ENCODE measurements around the gene STH. TPM values are rescaled to one million over a fixed set of nuclear protein-coding genes. Genes with fewer than 3 reads are reported as not detected.
"Not testable (repeated sequence)": the region's sequence is repeated elsewhere in the genome, so short reads cannot be mapped to it uniquely, and the experiment has no call there.

STH gene
- total and polyA plus RNA-seq, 8 donors, result not detected

GRCh38 chr17:46020998-46021397, 21.9 kb downstream of the STH start:
- TF ChIP-seq CTCF (IDR thresholded peaks at IDR 0.05) (no peak), POLR2A (IDR thresholded peaks at IDR 0.05) (no peak), POLR2AphosphoS5 (IDR thresholded peaks at IDR 0.05) (no peak), EP300 (IDR thresholded peaks at IDR 0.05) (no peak)
- H3K27me3 ChIP-seq, result no peaks in the 10 kb centered on the region
- no peaks in the 10 kb centered on the region for H3K4me1 ChIP-seq
- intact Hi-C loops (cut with DNase I; ENCODE audit: low total_unique reads), result no loop called here
- H3K36me3 ChIP-seq, result peaks cover 0 to 36% (median 25%) of the 10 kb centered on the region in 4 donors
- DNase-seq, result no peak
- no peaks in the 10 kb centered on the region for H3K9me3 ChIP-seq
- WGBS, 5 donors, result 89 to 95% (median 90%) methylated on average over 6 to 12 of the region's 12 CpGs
- H3K27ac ChIP-seq, result no peak overlapping the region
- H3K4me3 ChIP-seq, result no peak overlapping the region

- peaks cover 0 to 13% (median 6%) of the 10 kb centered on the region in 4 donors for H3K4me1 ChIP-seq
- peaks cover 3 to 60% (median 47%) of the 10 kb centered on the region in 4 donors for H3K36me3 ChIP-seq
- H3K4me3 ChIP-seq; DNase-seq; H3K27ac ChIP-seq; H3K9me3 ChIP-seq; H3K27me3 ChIP-seq; intact Hi-C loops (cut with DNase I; ENCODE audit: low total_unique reads): not testable (repeated sequence)
- WGBS, 5 donors, result 82 to 93% (median 90%) methylated on average over 7 of the region's 7 CpGs
Observed at GRCh38 chr17:46023366-46023765, 24.3 kb downstream of the STH start.

- no peak for TF ChIP-seq CTCF (IDR thresholded peaks at IDR 0.05)
- TF ChIP-seq POLR2AphosphoS5 (IDR thresholded peaks at IDR 0.05), result no peak
- TF ChIP-seq EP300 (IDR thresholded peaks at IDR 0.05), result no peak
- TF ChIP-seq POLR2A (IDR thresholded peaks at IDR 0.05), result no peak
- H3K4me3 ChIP-seq, result no peak overlapping the region
- H3K36me3 ChIP-seq, result peaks cover 3 to 65% (median 52%) of the 10 kb centered on the region in 4 donors
- DNase-seq, result no peak
- H3K27ac ChIP-seq, result no peak overlapping the region
- no peaks in the 10 kb centered on the region for H3K9me3 ChIP-seq
- 89 to 95% (median 90%) methylated on average over 24 of the region's 24 CpGs for WGBS, 5 donors
- intact Hi-C loops (cut with DNase I; ENCODE audit: low total_unique reads), result no loop called here
- H3K27me3 ChIP-seq, result no peaks in the 10 kb centered on the region
- peaks cover 0 to 18% (median 6%) of the 10 kb centered on the region in 4 donors for H3K4me1 ChIP-seq
Observed at GRCh38 chr17:46023783-46024388, 24.8 kb downstream of the STH start.

GRCh38 chr17:46024590-46024989, 25.5 kb downstream of the STH start:
- 83 to 87% (median 86%) methylated on average over 9 to 14 of the region's 14 CpGs for WGBS, 5 donors
- Histone ChIP-seq H3K4me1 (peaks cover 0 to 18% (median 6%) of the 10 kb centered on the region in 4 donors), H3K4me3 (no peak overlapping the region), H3K36me3 (peaks cover 3 to 72% (median 57%) of the 10 kb centered on the region in 4 donors), H3K27ac (no peak overlapping the region), H3K27me3 (no peaks in the 10 kb centered on the region), H3K9me3 (no peaks in the 10 kb centered on the region)
- TF ChIP-seq CTCF (IDR thresholded peaks at IDR 0.05) (no peak), POLR2AphosphoS5 (IDR thresholded peaks at IDR 0.05) (no peak), EP300 (IDR thresholded peaks at IDR 0.05) (no peak), POLR2A (IDR thresholded peaks at IDR 0.05) (no peak)
- DNase-seq, result no peak
- intact Hi-C loops (cut with DNase I; ENCODE audit: low total_unique reads), result no loop called here

GRCh38 chr17:46025060-46025459, 26.0 kb downstream of the STH start:
- H3K27me3 ChIP-seq, result no peaks in the 10 kb centered on the region
- intact Hi-C loops (cut with DNase I; ENCODE audit: low total_unique reads), result no loop called here
- DNase-seq, result no peak
- TF ChIP-seq POLR2A (IDR thresholded peaks at IDR 0.05), result no peak
- TF ChIP-seq EP300 (IDR thresholded peaks at IDR 0.05), result no peak
- TF ChIP-seq CTCF (IDR thresholded peaks at IDR 0.05), result no peak
- TF ChIP-seq POLR2AphosphoS5 (IDR thresholded peaks at IDR 0.05), result no peak
- H3K4me1 ChIP-seq, result peaks cover 0 to 18% (median 6%) of the 10 kb centered on the region in 4 donors
- no peaks in the 10 kb centered on the region for H3K9me3 ChIP-seq
- H3K4me3 ChIP-seq, result no peak overlapping the region
- H3K36me3 ChIP-seq, result peaks cover 3 to 77% (median 59%) of the 10 kb centered on the region in 4 donors
- no peak overlapping the region for H3K27ac ChIP-seq
- WGBS, 5 donors, result 84 to 97% (median 89%) methylated on average over 5 to 10 of the region's 10 CpGs
